ENCODE results near the gene CPTP.

DNA sequence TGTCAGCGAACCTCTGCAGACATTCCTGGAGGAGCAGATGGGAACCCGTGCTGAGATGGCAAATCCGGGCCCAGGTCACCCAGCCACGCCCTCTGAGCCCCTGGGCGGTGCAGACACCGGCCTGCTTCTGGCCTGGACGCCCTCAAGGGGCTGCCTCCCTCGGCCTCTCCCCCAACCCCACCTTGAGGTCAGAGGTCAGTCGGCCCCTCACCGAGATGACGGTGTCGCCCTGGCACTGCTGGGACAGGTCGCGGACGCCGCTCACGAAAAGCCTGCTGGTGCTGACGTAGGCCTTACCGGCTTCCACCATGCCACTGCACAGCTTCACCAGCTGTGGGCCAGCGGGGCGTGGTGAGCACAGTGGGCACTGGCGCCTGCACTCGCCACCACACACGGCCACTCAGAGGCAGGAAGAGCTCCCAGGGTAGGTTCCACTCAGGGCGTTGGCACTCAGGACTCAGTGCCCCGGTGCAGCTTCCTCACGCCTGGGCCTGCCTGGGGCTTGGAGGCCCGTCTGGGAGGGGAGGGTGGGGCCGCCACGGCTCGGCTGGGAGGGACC lies 21.6 kb upstream of the CPTP start:
- TF ChIP-seq, protein P1, sequence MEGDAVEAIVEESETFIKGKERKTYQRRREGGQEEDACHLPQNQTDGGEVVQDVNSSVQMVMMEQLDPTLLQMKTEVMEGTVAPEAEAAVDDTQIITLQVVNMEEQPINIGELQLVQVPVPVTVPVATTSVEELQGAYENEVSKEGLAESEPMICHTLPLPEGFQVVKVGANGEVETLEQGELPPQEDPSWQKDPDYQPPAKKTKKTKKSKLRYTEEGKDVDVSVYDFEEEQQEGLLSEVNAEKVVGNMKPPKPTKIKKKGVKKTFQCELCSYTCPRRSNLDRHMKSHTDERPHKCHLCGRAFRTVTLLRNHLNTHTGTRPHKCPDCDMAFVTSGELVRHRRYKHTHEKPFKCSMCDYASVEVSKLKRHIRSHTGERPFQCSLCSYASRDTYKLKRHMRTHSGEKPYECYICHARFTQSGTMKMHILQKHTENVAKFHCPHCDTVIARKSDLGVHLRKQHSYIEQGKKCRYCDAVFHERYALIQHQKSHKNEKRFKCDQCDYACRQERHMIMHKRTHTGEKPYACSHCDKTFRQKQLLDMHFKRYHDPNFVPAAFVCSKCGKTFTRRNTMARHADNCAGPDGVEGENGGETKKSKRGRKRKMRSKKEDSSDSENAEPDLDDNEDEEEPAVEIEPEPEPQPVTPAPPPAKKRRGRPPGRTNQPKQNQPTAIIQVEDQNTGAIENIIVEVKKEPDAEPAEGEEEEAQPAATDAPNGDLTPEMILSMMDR (IDR thresholded peaks at IDR 0.05; ENCODE audit: insufficient read depth, low read length, poor library complexity, severe bottlenecking) = no peak
- TF ChIP-seq EZH2phosphoT487 (conservative IDR thresholded peaks at IDR 0.05; ENCODE audit: low read length) = no peak
